HepG2 (cell line): ENCODE results near the gene TSPAN3. TPM values are rescaled to one million over a fixed set of nuclear protein-coding genes. Genes with fewer than 3 reads are reported as not detected.

Experiments used
- ATF7-NPFF ChIP-seq: sonication (generic); formaldehyde crosslinking; IDR thresholded peaks from 2 replicates; pipeline ENCODE4 v1.8.1; 2023; ENCODE audit warnings: mild to moderate bottlenecking, low read depth, missing genetic modification reagents, moderate library complexity
- ATM ChIP-seq: fragments of 450-650 bp; IDR thresholded peaks from 2 replicates; pipeline ENCODE4 v1.7.1; 2017; ENCODE audit warnings: mild to moderate bottlenecking, borderline replicate concordance
- CBX5 ChIP-seq: sonication (generic); formaldehyde crosslinking; IDR thresholded peaks from 2 replicates; pipeline ENCODE4 v1.4.0; 2020; ENCODE audit warnings: missing genetic modification reagents, borderline replicate concordance
- ELF1 ChIP-seq: sonication (generic); formaldehyde crosslinking; IDR thresholded peaks from 2 replicates; pipeline ENCODE4 v1.4.0; 2020; ENCODE audit warnings: missing genetic modification reagents
- HOXA3 ChIP-seq: sonication (generic); formaldehyde crosslinking; IDR thresholded peaks from 2 replicates; pipeline ENCODE4 v1.5.0; 2020; ENCODE audit warnings: missing genetic modification reagents
- MXD4 ChIP-seq: IDR thresholded peaks from 2 replicates; pipeline ENCODE4 v1.6.1; 2016; ENCODE audit warnings: mild to moderate bottlenecking, missing biosample characterization, missing genetic modification reagents
- SP4 ChIP-seq: sonication (generic); formaldehyde crosslinking; IDR thresholded peaks from 2 replicates; pipeline ENCODE4 v1.8.1; 2023; ENCODE audit warnings: mild to moderate bottlenecking, missing genetic modification reagents
- ZNF777 ChIP-seq: sonication (generic); formaldehyde crosslinking; IDR thresholded peaks from 2 replicates; pipeline ENCODE4 v1.4.0; 2020; ENCODE audit warnings: missing genetic modification reagents
- polyA plus RNA-seq, 8 experiments: library from polyadenylated mRNA; depleted of rRNA in 3 of 8; stranded (reverse) in 7 of 8; unstranded in 1 of 8; fragments of >200 nt; fragmentation: Illumina TruSeq in 4 of 8; extraction: Trizol in 4 of 8; gene quantifications; 2 replicates each; pipeline versions ENCODE4 v1.2.1 to v1.2.3, GENCODE V29; 2011 to 2016; ENCODE audit warnings: low read depth in 4 of 8, missing spikeins in 1 of 8, mixed read lengths in 1 of 8; ENCODE audit not compliant: insufficient read depth in 1 of 8
- total RNA-seq, 5 experiments: library from RNA; depleted of rRNA; stranded (reverse); fragments of >200 nt; fragmentation: Illumina TruSeq; extraction: Trizol; gene quantifications; 2 replicates each; pipeline ENCODE4 v1.2.3, GENCODE V29; 2016; ENCODE audit warnings: low read depth in 1 of 5
- TF ChIP-seq, protein P1 (sequence below): sonication (generic); formaldehyde crosslinking; IDR thresholded peaks from 2 replicates; pipeline ENCODE4 v1.5.1; 2020; ENCODE audit warnings: missing genetic modification reagents, mild to moderate bottlenecking, borderline replicate concordance
- TF ChIP-seq, protein P2 (sequence below): sonication (generic); formaldehyde crosslinking; IDR thresholded peaks from 2 replicates; pipeline ENCODE4 v1.9.0; 2021; ENCODE audit warnings: missing genetic modification reagents, borderline replicate concordance

The TSPAN3 gene
- total and polyA plus RNA-seq, 2 of the 13 experiments (the other 11 are each of a cell fraction or from before 2014, with no cell fraction given) = 167 to 170 TPM

GRCh38 chr15:77076323-77076915 is 5.5 kb upstream of the TSPAN3 start (continued):
- no peak for TF ChIP-seq CBX5
- no peak for TF ChIP-seq HOXA3 (CRISPR knock-in tag)
- TF ChIP-seq, protein P1, sequence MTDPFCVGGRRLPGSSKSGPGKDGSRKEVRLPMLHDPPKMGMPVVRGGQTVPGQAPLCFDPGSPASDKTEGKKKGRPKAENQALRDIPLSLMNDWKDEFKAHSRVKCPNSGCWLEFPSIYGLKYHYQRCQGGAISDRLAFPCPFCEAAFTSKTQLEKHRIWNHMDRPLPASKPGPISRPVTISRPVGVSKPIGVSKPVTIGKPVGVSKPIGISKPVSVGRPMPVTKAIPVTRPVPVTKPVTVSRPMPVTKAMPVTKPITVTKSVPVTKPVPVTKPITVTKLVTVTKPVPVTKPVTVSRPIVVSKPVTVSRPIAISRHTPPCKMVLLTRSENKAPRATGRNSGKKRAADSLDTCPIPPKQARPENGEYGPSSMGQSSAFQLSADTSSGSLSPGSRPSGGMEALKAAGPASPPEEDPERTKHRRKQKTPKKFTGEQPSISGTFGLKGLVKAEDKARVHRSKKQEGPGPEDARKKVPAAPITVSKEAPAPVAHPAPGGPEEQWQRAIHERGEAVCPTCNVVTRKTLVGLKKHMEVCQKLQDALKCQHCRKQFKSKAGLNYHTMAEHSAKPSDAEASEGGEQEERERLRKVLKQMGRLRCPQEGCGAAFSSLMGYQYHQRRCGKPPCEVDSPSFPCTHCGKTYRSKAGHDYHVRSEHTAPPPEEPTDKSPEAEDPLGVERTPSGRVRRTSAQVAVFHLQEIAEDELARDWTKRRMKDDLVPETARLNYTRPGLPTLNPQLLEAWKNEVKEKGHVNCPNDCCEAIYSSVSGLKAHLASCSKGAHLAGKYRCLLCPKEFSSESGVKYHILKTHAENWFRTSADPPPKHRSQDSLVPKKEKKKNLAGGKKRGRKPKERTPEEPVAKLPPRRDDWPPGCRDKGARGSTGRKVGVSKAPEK (CRISPR knock-in tag) = no peak
- TF ChIP-seq ATF7-NPFF (CRISPR knock-in tag) = no peak
- no peak for TF ChIP-seq SP4 (CRISPR knock-in tag)
- TF ChIP-seq, protein P2, sequence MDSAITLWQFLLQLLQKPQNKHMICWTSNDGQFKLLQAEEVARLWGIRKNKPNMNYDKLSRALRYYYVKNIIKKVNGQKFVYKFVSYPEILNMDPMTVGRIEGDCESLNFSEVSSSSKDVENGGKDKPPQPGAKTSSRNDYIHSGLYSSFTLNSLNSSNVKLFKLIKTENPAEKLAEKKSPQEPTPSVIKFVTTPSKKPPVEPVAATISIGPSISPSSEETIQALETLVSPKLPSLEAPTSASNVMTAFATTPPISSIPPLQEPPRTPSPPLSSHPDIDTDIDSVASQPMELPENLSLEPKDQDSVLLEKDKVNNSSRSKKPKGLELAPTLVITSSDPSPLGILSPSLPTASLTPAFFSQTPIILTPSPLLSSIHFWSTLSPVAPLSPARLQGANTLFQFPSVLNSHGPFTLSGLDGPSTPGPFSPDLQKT (CRISPR knock-in tag) = no peak
- TF ChIP-seq ELF1 (CRISPR knock-in tag) = no peak
- TF ChIP-seq ZNF777 (CRISPR knock-in tag) = no peak
- no peak for TF ChIP-seq ATM
- no peak for TF ChIP-seq MXD4 (CRISPR knock-in tag)
